Ishikawa (cell line): ENCODE results near the gene PTPRQ.

Experiments
- CREB1 ChIP-seq: IDR thresholded peaks from 2 replicates; pipeline ENCODE4 v1.6.1; 2012; ENCODE audit warnings: low read depth
- EP300 ChIP-seq: IDR thresholded peaks from 2 replicates; pipeline ENCODE4 v1.6.1; 2012; ENCODE audit warnings: borderline replicate concordance
- FOXM1 ChIP-seq: IDR thresholded peaks from 2 replicates; pipeline ENCODE4 v1.6.1; 2012; ENCODE audit warnings: low read depth, borderline replicate concordance
- RAD21 ChIP-seq: IDR thresholded peaks from 2 replicates; pipeline ENCODE4 v1.6.1; 2012; ENCODE audit warnings: low read depth
- TAF1 ChIP-seq: IDR thresholded peaks from 2 replicates; pipeline ENCODE4 v1.6.1; 2012; ENCODE audit warnings: low read depth, mild to moderate bottlenecking
- TCF12 ChIP-seq: IDR thresholded peaks from 2 replicates; pipeline ENCODE4 v1.6.1; 2012; ENCODE audit warnings: low read depth
- YY1 ChIP-seq: IDR thresholded peaks from 2 replicates; pipeline ENCODE4 v1.6.1; 2012; ENCODE audit warnings: low read depth
- ZBTB7A ChIP-seq: IDR thresholded peaks from 2 replicates; pipeline ENCODE4 v1.6.1; 2012; ENCODE audit warnings: low read depth
- TF ChIP-seq, protein P1 (sequence below): IDR thresholded peaks from 2 replicates; pipeline ENCODE4 v1.6.1; 2012; ENCODE audit warnings: low read depth, mild to moderate bottlenecking

DNA sequence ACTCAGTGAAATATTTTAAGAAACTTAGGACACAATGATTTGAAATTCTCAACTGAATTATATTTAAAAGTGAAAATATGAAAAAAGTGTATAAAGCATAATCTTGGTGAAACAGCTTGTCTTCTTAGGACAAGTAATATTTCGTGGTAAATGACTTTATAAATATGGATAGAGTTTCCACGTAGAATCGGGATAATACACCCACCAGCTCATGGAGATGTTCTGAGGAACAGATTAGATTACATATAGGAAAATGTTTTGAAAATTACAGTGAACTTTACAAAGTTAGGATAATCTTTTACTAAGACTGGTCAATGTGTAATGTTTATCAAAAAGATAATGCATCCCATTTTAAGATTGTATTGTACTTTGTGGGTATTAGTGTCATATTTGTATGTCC lies 237.8 kb downstream of the PTPRQ start:
- TF ChIP-seq ZBTB7A (no peak), YY1 (no peak), TAF1 (no peak), CREB1 (no peak), EP300 (no peak), FOXM1 (no peak), TCF12 (no peak), RAD21 (no peak)
- TF ChIP-seq, protein P1, sequence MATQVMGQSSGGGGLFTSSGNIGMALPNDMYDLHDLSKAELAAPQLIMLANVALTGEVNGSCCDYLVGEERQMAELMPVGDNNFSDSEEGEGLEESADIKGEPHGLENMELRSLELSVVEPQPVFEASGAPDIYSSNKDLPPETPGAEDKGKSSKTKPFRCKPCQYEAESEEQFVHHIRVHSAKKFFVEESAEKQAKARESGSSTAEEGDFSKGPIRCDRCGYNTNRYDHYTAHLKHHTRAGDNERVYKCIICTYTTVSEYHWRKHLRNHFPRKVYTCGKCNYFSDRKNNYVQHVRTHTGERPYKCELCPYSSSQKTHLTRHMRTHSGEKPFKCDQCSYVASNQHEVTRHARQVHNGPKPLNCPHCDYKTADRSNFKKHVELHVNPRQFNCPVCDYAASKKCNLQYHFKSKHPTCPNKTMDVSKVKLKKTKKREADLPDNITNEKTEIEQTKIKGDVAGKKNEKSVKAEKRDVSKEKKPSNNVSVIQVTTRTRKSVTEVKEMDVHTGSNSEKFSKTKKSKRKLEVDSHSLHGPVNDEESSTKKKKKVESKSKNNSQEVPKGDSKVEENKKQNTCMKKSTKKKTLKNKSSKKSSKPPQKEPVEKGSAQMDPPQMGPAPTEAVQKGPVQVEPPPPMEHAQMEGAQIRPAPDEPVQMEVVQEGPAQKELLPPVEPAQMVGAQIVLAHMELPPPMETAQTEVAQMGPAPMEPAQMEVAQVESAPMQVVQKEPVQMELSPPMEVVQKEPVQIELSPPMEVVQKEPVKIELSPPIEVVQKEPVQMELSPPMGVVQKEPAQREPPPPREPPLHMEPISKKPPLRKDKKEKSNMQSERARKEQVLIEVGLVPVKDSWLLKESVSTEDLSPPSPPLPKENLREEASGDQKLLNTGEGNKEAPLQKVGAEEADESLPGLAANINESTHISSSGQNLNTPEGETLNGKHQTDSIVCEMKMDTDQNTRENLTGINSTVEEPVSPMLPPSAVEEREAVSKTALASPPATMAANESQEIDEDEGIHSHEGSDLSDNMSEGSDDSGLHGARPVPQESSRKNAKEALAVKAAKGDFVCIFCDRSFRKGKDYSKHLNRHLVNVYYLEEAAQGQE: no peak
